T follicular helper cell (primary cell): ENCODE measurements around the gene SFTPB.

Source experiments
- DNase-seq: peaks from one replicate; pipeline ENCODE4 v3.0.0-alpha.2; 2020; ENCODE audit warnings: low read depth

Gene SFTPB

DNA sequence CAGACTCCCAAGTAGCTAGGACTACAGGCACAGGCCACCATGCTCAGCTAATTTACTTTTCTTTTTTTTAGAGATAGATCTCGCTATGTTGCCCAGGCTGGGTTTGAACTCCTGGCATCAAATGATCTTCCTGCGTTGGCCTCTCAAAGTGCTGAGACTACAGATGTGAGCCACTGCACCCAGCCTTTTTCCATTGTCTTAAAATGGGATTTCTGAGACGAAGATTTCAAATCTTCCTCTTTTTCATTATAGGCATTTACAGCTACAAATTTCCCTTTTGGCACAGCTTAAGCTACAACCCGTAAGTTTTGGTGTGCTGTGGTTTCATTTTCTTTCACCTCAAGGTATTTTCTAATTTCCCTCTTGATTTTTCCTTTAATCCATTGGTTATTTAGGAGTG lies 34.8 kb upstream of the SFTPB start:
- DNase-seq, result no peak

DNA sequence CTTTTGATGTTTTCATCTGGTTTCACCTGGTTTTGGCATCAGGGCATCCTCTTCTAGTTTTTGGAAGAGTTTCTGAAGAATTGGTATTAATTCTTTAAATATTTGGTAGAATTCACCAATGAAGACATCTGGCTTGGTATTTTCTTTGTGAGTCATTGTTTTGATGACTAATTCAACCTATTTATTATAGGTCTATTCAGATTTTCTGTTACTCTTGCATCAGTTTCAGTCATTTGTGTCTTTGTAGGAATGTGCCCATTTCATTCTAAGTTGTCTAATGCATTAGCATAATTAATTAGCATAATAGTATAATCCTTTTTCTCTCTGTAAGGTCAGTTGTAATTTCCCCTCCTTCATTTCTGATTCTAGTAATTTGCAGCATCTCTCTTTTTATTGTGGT lies 34.2 kb upstream of the SFTPB start:
- DNase-seq, result no peak

DNA sequence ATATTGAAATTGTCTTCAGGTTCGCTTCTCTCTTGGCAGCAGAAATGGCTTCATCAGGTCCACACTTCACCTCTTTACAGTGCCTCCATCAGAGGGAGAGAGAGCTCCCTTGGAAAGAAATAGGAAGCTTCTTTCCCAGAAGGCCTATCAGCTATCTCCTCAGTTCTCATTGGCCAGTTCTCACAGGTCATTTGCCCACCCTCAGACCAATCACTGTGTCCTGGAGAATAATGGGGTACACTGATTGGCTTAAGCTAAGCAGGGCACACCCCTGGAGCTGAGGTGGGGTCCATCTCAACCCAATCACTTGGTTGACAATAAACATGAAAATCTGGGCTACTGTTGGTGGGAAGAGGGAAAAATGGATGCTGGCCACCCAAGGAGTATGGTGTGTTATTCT lies 31.3 kb upstream of the SFTPB start:
- DNase-seq, result no peak

DNA sequence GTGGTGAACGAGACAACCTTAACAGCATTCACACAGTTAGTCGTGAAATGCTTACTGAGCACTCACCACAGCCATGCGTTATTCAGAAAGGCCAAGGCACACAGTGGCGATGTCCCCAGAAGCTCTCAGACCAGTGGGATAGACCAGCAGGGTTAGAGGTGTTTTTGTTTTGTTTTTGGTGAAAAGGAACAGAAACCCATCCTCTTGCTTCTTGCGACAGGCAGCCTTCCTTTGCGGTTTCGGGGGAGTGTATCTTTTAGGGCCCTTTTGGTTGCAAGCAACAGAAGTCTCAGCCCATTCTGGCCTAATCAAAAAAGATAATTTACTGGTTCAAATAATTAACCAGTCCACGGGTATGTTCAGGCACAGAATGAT lies 30.9 kb upstream of the SFTPB start:
- DNase-seq, result no peak

DNA sequence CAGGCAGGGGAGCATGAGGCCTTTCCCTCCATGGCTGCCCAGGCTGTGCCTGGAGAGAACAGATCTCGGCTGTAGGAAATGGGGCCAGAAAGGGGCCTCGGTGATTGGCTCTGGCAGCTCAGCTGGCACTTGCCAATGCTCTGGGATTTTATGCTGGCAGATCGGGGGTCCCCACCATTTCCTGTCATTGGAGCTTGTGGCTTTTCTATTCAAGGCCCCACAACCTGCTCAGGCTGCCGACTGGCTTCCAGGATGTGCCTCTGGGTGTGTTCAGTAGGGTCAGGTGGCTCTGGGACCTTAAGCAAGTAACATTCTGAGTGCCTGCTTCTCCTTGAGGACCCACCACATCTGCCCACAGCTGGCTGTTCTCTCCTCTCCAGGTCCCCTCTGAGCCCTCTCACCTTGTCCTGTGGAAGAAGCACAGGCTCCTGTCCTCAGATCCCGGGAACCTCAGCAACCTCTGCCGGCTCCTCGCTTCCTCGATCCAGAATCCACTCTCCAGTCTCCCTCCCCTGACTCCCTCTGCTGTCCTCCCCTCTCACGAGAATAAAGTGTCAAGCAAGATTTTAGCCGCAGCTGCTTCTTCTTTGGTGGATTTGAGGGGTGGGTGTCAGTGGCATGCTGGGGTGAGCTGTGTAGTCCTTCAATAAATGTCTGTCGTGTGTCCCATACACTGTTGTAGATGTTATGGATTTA lies 30.3 kb upstream of the SFTPB start:
- DNase-seq, result no peak

DNA sequence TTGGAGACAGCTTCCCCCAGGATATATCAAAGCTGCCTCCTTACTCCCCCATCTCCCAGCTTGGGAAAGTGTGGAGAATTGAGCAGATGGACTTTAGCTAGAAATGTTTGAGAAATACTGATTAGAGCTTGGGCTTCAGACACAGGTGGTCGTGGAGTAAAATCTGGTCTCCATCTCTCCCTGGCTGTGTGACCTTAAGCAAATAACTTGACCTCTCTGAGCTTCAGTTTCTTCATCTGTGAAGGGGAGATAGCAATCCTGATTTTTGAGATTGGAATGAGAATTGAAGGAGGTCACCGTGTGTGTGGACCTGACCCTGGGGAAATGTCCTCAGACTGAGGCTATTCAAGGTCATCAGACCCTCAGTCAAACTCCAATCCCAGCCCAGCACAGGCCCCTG lies 29.7 kb upstream of the SFTPB start:
- DNase-seq, result no peak

DNA sequence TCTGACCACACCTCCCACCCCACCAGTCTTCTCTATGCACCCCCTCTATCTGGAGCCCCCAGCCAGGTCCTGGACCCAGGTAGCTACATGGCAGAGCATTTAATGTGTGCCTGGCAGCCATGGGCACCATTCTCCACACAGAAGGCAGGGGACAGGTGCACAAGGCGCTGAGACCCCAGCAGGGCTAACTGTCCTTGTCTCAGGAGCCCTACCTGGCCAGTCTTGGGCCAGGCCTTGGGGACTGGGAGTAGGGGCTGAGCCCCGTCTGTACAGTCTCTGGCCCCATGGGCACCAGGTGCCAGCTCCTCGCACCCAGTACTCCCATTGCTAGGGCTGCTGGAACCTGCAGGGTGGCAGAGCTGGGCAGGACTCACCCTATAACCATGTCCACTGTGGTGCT lies 29.1 kb upstream of the SFTPB start:
- no peak for DNase-seq

DNA sequence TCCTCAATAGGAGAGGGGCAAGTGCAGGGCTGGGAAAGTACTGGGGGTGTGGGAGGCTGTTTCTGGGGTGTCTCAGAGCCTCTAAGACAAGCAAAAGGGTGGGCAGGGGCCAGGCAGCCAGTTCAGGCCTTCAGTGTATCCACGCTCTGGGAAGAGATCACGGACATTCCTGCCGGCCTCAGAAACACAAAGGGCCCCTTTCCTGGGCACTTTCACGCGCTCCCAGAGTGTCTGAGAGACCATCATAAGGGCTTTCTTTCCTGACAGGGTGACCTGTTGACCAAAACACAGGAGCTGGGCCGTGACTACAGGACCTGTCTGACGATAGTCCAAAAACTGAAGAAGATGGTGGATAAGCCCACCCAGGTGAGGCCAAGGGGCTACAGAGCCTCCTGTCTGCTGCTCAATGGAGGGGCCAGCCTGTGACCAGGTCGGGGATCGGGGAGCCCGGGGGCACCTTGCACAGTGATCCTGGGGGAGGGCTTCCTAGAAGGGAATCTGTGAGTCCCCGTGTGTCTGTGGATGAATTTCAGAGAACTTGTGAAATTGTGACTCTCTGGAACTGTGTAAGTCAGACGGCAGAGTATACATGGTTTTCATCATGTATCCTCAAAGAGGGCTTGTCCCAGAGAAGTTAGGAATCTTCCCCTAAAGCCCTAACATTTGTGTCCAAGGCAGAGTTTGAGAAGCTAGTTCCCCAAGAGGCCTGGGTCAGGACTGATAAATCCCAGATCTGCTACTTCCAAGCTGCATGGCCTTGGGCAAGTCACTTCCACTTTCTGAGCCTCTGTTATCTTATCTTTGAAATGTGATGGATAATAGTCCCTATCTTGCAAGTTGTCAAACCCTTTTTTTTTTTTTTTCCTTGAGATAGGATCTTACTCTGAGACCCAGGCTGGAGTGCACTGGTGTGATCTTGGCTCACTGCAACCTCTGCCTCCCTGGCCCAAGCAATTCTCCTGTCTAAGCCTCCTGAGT lies 28.0 kb upstream of the SFTPB start:
- DNase-seq, result no peak

DNA sequence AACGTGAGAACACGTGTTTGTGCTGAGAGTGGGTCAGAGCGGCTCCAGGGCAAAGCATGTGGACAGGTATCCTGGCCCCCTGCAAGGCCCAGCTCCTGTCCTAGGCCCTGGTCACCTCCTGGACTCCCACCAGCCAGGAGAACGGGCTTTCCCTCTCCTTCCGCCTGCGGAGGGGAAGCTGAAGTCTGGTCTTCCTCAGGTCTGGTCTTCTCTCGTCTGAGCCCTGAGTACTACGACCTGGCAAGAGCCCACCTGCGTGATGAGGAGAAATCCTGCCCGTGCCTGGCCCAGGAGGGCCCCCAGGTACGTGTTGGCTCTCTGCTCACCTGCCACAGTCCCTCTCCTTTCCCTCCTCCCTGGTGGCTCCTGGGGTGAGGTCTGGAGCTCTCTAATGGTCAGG lies 27.1 kb upstream of the SFTPB start:
- no peak for DNase-seq

DNA sequence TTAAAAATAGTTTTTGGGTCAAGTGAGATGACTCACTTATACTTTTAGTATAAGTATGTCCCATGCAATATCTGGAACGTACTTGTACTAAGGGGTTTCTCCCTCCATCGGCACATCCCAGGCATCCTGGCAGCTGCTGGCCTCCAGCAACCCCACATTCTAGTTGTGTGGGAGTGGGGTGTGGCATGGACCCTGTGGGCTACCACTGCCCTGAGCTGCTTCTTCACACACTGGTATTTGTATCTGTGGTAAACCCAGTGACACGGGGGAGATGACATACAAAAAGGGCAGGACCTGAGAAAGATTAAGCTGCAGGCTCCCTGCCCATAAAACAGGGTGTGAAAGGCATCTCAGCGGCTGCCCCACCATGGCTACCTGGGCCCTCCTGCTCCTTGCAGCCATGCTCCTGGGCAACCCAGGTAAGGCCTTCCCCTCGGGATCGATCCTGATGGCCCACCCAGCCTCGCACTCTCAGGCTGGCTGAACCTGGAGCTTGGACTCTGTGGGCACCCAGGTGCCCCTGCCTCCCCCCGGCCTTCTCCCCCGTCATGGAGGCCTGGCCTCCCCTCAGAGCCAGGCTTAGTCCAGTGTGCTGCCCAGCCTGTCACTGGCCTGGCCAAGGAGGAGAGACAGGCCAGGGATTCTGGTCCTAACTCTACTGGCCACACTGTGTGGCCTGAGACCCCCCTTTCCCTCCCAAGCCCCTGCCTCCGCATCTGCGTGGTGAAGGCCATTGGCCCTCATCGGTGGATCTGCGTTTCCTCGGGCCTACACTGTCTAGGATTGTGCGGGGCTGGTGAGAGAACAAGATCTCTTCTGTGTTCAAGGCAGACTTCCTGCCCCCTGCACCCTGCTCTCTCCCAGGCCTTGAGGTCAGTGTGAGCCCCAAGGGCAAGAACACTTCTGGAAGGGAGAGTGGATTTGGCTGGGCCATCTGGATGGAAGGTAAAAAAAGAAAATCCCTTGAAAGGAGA lies 26.3 kb upstream of the SFTPB start, which contains the start of gene GNLY:
TSS of gene GNLY (plus strand) at position 307 of the 974 bp plus-strand sequence. CDS start at position 368, 61 bp downstream.
- DNase-seq, result no peak

DNA sequence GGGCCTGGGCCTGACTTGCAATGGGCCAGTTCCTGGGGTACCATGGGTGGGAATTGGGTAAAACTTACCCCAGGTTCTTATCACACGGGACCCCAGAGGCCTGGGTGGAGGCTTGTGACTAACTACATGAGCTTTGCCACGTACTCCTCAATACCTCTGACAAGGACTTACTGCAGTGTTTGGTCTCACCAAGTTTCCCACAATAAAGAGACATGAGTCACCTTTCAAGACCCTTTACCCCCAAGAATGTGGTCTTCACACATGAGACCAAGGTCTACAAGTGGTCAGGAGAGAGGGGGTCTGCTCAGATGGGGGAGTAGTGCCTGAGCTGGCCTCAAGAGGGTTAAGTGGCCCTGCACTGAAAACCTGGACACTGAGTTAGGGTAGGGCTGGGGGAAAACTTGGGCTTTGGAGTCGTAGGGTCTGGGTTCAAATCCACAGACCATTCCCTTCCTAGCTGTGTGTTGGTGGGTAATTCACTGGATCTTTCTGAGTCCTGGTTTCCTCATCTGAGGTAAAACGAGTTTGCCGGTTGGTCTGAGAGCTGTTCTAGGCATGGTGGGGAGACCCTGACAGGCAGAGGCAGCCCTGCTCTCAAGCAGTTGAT lies 24.1 kb upstream of the SFTPB start:
- no peak for DNase-seq

DNA sequence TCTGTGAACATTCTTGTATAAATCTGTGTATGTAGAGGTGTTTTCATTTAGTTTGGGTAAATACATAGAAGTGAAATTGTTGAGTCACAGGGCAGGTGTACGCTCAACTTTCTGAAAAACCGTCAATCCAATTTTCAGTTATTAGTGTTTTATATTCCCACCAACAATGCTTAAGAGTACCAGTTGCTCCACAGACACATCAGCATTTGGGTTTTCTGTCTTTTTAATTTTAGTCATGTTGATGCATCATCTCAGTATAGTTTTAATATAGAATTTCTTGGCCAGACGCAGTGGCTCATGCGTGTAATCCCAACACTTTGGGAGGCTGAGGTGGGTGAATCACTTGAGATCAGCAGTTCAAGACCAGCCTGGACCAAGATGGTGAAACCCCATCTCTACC lies 22.9 kb upstream of the SFTPB start:
- no peak for DNase-seq

DNA sequence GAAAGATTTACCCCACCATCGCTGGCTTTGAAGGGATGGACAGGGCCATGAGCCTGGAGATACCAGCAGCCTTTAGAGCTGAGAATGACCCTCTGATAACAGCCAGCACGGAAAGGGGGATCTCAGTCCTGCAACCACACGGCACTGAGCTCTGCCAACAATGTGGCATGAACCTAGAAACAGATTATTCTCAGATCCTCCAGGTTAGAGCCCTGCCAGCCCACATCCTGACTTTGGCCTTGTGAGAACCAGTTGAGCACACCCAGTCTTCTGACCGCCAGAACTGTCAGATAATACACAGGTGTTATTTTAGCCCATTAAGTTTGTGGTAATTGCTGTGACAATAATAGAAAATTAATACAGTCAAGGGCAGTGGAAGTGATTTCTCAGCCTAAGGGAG lies 16.8 kb upstream of the SFTPB start:
- no peak for DNase-seq

DNA sequence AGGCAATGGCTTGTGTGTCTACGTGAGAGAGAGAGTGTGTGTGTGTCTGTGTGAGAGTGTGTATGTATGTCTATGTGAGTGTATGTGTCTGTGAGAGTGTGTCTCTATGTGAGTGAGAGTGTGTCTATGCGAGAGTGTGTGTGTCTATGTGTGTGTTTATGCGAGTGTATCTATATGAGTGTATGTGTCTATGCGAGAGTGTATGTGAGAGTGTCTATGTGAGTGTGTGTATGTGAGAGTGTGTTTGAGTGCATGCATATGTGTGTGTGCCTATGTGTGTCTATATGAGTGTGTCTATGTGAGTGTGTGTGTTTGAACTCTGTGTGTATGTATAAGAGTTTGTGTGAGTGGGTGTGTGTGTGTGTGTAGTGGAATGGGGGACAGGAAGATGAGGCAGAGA lies 16.4 kb upstream of the SFTPB start:
- no peak for DNase-seq

DNA sequence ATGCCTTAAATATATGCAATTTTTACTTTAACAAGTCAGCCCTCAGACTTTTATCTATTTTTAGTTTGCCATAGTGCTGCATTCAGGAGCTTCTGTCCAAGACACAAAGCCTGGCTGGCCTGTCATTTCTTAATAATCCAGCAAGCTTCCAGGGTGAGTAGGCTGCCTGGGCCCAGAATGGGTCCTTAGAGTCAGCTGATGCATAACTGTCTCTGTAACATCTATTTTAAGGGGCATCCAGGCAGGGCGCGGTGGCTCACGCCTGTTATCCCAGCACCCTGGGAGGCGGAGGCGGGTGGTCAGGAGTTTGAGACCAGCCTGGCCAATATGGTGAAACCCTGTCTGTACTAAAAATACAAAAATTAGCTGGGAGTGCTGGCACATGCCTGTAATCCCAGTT lies 14.4 kb upstream of the SFTPB start:
- DNase-seq, result no peak

DNA sequence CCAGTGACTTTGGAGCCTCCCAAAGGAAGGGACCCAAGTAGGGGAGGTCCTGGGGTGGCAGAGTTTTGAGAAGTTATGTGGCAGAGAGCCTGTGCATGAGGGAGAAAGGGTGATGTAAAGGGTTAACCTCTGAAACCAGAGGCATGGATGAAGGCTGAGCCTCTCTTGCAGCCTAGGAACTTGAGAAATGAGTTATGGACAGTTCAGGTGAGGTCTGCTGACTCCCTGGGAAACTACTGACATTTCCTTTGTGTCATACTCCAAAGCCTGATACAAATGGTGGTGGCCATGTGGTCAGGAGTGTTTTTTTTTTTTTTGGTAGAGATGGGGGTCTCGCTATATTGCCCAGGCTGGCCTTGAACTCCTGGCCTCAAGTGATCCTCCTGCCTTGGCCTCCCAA lies 13.8 kb upstream of the SFTPB start:
- no peak for DNase-seq

DNA sequence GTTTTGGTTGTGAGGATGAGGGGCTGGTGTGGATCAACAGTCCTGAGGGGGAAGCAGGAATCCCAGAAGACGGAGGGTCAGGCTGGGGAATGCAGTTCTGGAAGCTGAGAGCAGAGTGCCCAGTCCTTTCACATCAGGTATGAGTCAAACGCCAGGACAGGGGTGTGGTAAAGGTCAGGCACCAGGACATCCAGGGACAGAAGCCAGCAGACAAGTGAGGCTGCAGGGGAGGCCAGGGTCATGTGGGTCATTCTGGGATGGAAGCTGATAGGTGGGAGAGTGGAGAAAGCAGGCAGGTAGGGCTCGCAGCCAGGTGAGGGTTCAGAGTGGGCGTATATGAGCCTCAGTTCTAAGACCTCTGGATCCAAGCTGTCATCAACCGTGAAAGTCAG lies 13.4 kb upstream of the SFTPB start:
- no peak for DNase-seq

DNA sequence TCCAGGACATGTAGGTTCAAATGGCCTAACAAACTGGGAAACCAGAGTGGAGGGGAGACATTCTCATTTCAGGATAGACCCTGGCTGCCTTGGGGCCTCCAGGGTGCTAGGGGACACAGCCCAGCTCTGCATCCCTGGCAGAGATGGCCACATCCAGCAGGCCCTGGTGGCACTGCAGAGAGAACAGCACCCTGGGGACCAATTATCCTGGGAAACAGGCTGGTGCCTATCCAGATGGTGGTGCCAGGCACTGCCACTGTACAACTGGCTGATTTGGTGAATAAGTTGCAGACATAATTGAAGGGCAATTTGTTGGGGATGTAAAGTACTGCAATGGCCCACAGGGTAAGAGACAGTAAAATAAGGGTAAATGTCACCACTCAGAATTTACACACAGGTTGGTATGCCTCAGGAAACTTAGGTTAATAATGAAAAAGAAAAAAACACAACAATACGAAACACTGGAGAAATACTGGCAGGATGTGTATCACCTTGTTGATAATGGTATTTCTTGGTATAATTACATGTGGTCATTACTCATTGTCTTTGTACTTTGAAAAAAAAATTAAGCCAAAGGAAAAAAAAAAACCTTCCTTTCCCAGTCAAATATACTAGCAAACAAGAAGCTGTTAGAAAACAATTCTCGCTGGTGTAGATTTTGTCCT lies 12.8 kb upstream of the SFTPB start:
- DNase-seq, result no peak

DNA sequence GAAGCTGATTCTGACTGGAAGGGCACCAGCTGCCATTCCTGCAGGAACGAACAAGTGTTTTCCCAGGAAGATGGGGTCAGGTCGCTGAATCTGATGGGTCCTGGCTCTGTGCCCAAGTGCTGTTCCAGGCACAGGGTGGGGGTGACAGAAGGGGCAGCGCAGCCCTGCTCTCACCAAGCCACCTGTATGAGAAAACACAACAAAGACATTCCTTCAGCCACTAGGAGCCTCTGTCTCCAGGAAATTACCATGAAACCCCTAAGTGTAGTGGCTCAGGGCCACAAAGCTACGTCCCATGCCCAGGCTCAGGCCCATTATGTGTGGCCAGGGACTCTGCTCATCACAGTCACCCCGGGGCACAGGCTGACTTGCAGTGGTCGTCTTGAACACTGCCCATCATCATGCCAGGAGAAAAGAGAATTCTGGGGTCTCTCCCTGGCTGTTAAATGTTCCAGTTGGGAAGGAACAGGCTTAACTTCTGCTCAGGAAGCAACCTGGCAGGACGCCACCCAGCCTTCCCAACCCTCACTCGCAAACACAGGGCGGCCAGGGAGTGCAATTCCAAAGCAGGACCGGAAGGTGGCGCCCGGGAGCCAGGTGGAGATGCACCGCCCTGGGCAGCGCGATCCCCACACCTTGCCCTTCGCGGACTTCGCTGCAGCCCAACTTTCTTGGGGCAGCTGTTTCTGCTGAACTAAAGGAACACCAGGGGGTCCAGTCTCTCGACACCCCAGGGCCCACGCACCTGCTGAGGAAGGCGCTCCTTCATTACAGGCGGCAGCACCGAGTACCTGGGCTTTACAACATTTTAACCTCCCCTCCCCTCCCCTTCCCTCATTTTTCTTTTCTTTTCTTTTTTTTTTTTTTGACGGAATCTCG lies 11.0 kb upstream of the SFTPB start:
- DNase-seq, result peak; percentile 60

DNA sequence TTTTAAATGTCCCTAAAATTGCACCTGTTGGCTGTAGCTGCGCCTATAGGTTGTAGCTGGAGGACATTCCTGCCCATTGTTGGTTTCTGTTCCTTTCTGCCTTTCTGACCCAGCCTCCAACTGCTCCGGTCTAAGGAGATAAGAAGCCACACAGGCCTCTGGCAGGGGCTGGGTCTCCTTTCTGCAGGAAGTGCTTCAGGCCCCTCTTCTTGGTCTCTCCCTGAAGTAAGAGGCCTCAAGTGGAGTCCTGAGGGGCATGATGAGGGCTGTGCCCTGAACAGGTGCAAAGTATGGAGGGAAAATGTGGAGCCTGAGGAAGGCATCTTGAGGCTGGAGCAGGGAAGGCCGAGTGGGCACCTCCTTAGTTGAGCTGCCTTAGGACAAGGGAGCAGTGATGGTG lies 10.4 kb upstream of the SFTPB start:
- DNase-seq, result no peak
